ENCODE data around the gene GPR37L1. TPM values are rescaled to one million over a fixed set of nuclear protein-coding genes. Genes with fewer than 3 reads are reported as not detected.
"Not testable (repeated sequence)": the region's sequence is repeated elsewhere in the genome, so short reads cannot be mapped to it uniquely, and the experiment has no call there.

GPR37L1 gene
- total RNA-seq, 1 experiment from 2014 or later: 0.05 TPM

DNA sequence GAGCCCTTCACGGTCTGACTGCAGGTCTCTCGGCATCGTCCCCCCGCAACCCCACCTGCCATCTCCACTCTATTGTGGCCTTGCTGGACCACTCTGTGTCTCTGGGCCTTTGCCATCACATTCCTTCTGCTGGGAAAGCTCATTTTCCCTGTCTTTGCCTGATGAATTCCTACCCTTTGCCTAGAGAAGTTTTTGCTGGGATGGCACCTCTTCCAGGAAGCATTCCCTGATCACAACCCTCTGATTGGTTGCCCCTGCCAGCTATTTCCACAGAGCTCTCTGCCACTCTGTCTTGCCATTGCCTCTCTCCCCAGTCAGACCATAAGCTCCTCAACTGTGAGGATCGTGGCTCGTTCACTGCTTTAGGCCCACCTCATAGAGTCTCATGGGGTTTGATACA lies 28.9 kb upstream of the GPR37L1 start:
- Histone ChIP-seq H3K27ac (no peak overlapping the region), H3K27me3 (replicated peaks) (no peaks in the 10 kb centered on the region), H3K4me1 (replicated peaks) (no peaks in the 10 kb centered on the region), H3K36me3 (no peaks in the 10 kb centered on the region), H3K9me3 (replicated peaks) (no peaks in the 10 kb centered on the region), H3K4me3 (no peak overlapping the region)
- no peak for DNase-seq (ENCODE audit: low read depth in 1 of 2, low spot score in 2 of 2)

DNA sequence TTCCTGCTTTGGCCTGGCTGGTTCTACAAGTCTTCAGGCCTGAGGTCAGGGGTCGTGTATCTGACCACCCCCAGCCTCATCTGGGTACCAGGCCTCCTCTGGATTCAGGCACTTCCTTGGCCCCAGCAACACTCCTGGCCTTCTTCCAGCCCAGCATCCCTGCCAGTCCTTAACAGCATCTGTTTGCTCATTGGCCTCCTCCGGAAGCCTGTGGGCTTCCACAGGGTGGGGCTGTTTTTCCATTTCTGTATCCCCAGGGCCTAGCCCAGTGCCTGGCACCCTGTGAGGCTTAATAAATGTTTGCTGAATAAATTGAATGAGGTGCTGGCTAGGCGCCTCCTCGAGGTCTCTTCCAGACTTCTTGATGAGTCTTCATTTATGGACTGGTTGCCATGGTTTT lies 21.5 kb upstream of the GPR37L1 start:
- no peak overlapping the region for H3K27ac ChIP-seq
- DNase-seq (ENCODE audit: low read depth in 1 of 2, low spot score in 2 of 2): no peak
- no peaks in the 10 kb centered on the region for H3K27me3 ChIP-seq (replicated peaks)
- H3K9me3 ChIP-seq (replicated peaks): no peaks in the 10 kb centered on the region
- H3K36me3 ChIP-seq: no peaks in the 10 kb centered on the region
- no peak overlapping the region for H3K4me3 ChIP-seq
- peaks cover 15% of the 10 kb centered on the region for H3K4me1 ChIP-seq (replicated peaks)

DNA sequence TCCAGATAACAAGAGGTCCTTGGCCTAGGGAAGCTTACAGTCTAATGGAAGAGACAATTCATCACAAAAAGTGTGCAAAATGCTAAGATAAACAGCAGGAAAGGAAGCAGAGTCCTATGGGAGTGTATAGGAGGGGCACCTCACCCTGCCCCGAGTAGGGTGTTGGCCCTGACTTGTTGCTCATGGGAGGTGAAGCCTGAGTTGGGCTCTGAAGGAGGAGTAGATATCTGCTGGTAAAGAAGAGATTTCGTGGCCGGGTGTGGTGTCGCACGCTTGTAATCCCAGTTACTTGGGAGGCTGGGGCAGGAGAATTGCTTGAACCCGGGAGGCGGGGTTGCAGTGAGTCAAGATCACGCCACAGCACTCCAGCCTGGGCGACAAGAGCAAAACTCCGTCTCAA lies 18.6 kb upstream of the GPR37L1 start:
- Histone ChIP-seq H3K4me1 (replicated peaks) (peaks cover 19% of the 10 kb centered on the region), H3K27me3 (replicated peaks) (no peaks in the 10 kb centered on the region), H3K9me3 (replicated peaks) (no peaks in the 10 kb centered on the region), H3K36me3 (no peaks in the 10 kb centered on the region), H3K27ac (no peak overlapping the region), H3K4me3 (no peak overlapping the region)
- no peak for DNase-seq (ENCODE audit: low read depth in 1 of 2, low spot score in 2 of 2)

DNA sequence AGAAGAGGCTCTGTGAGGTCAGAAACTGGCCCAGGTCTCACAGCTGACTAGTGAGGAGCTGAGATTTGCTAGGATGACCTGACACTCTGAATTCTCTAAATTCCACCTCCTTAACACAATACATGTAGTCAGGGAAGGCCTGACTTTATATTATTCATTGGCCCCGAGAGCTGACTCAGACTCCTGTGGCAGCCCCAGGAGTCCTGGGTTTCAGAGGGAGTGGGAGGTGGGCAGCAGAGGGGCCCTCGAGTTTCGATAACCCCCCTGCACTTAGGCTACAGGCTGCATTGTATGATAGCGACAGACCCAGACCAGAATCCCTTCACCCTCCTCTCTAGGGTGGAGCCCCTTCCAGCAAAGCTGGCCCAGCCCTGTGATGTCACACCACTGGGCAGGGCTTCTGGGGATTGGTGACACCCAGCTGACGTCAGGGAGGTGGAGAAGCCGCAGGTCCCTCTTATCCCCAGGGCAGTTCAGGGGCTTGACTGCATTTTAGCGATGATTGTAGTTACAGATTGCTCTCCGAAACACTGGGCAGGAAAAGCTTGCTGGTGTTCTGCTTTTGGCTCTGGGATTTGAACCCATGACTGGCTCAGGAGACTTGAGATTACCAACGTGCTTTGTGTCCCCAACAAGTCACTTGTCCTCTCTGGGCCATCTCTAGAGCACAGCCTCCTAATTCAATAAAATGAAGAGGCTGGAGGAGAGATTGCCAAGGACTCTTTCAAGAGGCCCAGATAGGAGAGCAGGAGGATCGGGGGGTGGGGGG lies 17.0 kb upstream of the GPR37L1 start:
- no peaks in the 10 kb centered on the region for H3K36me3 ChIP-seq
- peak overlapping the region; percentile 55 for H3K27ac ChIP-seq
- peaks cover 19% of the 10 kb centered on the region for H3K4me1 ChIP-seq (replicated peaks)
- no peak overlapping the region for H3K4me3 ChIP-seq
- no peaks in the 10 kb centered on the region for H3K9me3 ChIP-seq (replicated peaks)
- H3K27me3 ChIP-seq (replicated peaks): no peaks in the 10 kb centered on the region
- peak; percentile 67 to 87 for DNase-seq (ENCODE audit: low read depth in 1 of 2, low spot score in 2 of 2)

- peaks cover 19% of the 10 kb centered on the region for H3K4me1 ChIP-seq (replicated peaks)
- H3K9me3 ChIP-seq (replicated peaks): no peaks in the 10 kb centered on the region
- no peaks in the 10 kb centered on the region for H3K27me3 ChIP-seq (replicated peaks)
- no peak overlapping the region for H3K4me3 ChIP-seq
- DNase-seq (ENCODE audit: low read depth in 1 of 2, low spot score in 2 of 2): no peak
- no peaks in the 10 kb centered on the region for H3K36me3 ChIP-seq
- no peak overlapping the region for H3K27ac ChIP-seq
These were observed 16.1 kb upstream of the GPR37L1 start for GRCh38 chr1:202106340-202107254.

DNA sequence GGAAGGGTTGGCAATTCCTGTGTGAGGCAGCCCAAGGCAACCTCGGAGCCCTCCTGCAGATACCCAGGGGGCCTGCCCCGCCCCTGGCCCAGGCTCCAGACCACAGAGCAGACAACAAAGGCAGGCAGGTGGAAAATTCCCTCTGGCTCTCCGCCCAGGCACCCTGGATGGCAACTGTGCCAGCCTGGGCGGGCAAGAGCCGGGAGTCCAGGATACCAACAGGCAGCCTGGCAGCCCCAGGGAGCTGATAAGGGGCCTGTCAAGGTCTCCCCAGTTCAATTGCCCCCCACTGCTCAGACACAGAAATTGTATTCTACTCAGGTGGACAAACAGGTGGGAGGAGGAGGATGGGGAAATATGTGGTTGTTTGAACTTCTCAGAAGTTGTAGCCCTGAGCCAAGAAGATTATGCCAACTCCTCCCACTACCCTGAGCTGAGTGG lies 15.4 kb upstream of the GPR37L1 start:
- DNase-seq (ENCODE audit: low read depth in 1 of 2, low spot score in 2 of 2): no peak
- H3K4me1 ChIP-seq (replicated peaks): peaks cover 19% of the 10 kb centered on the region
- H3K27ac ChIP-seq: no peak overlapping the region
- H3K9me3 ChIP-seq (replicated peaks): no peaks in the 10 kb centered on the region
- no peak overlapping the region for H3K4me3 ChIP-seq
- H3K27me3 ChIP-seq (replicated peaks): no peaks in the 10 kb centered on the region
- H3K36me3 ChIP-seq: no peaks in the 10 kb centered on the region

GRCh38 chr1:202107801-202108731 lies 14.7 kb upstream of the GPR37L1 start:
- DNase-seq (ENCODE audit: low read depth in 1 of 2, low spot score in 2 of 2): no peak
- no peaks in the 10 kb centered on the region for H3K36me3 ChIP-seq
- H3K9me3 ChIP-seq (replicated peaks): no peaks in the 10 kb centered on the region
- H3K27ac ChIP-seq: no peak overlapping the region
- no peaks in the 10 kb centered on the region for H3K27me3 ChIP-seq (replicated peaks)
- peaks cover 24% of the 10 kb centered on the region for H3K4me1 ChIP-seq (replicated peaks)
- H3K4me3 ChIP-seq: no peak overlapping the region

DNA sequence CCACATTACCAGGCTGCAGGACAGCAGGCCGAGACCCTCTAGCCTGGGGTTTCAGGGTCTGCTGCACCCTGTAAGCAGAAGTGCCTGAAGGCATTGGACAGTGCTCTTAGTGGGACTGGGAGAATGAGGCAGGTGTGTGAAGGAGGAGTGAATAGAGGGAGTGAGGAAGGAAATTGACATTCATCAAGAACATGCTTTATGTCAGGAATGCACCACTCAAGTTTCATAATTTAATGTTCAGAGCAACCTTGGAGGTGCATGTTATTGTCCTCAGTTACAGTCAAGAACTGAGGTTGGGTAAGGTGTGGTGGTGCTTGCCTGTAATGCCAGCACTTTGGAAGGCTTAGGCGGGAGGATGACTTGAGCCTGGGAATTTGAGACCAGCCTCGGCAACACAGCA lies 11.7 kb upstream of the GPR37L1 start:
- H3K4me1 ChIP-seq (replicated peaks): peaks cover 20% of the 10 kb centered on the region
- no peak overlapping the region for H3K4me3 ChIP-seq
- H3K36me3 ChIP-seq: no peaks in the 10 kb centered on the region
- no peak overlapping the region for H3K27ac ChIP-seq
- no peaks in the 10 kb centered on the region for H3K9me3 ChIP-seq (replicated peaks)
- no peaks in the 10 kb centered on the region for H3K27me3 ChIP-seq (replicated peaks)
- DNase-seq (ENCODE audit: low read depth in 1 of 2, low spot score in 2 of 2): no peak

- H3K9me3 ChIP-seq (replicated peaks); DNase-seq (ENCODE audit: low read depth in 1 of 2, low spot score in 2 of 2); H3K27ac ChIP-seq; H3K4me3 ChIP-seq; H3K27me3 ChIP-seq (replicated peaks); H3K36me3 ChIP-seq: not testable (repeated sequence)
- peaks cover 14% of the 10 kb centered on the region for H3K4me1 ChIP-seq (replicated peaks)
These were observed 11.1 kb upstream of the GPR37L1 start for GRCh38 chr1:202111589-202111988.

- Histone ChIP-seq H3K27me3 (replicated peaks) (no peaks in the 10 kb centered on the region), H3K4me3 (no peak overlapping the region), H3K27ac (no peak overlapping the region), H3K36me3 (no peaks in the 10 kb centered on the region), H3K9me3 (replicated peaks) (no peaks in the 10 kb centered on the region), H3K4me1 (replicated peaks) (peaks cover 16% of the 10 kb centered on the region)
- no peak for DNase-seq (ENCODE audit: low read depth in 1 of 2, low spot score in 2 of 2)
These were observed 9.6 kb upstream of the GPR37L1 start for GRCh38 chr1:202112859-202113689.

GRCh38 chr1:202113690-202114300 lies 8.9 kb upstream of the GPR37L1 start:
- Histone ChIP-seq H3K4me3 (no peak overlapping the region), H3K27ac (no peak overlapping the region), H3K27me3 (replicated peaks) (no peaks in the 10 kb centered on the region), H3K4me1 (replicated peaks) (peaks cover 24% of the 10 kb centered on the region), H3K36me3 (no peaks in the 10 kb centered on the region), H3K9me3 (replicated peaks) (no peaks in the 10 kb centered on the region)
- DNase-seq (ENCODE audit: low read depth in 1 of 2, low spot score in 2 of 2): no peak

GRCh38 chr1:202116287-202116686 lies 6.4 kb upstream of the GPR37L1 start:
- no peak for DNase-seq (ENCODE audit: low read depth in 1 of 2, low spot score in 2 of 2)
- Histone ChIP-seq H3K4me3 (no peak overlapping the region), H3K27ac (no peak overlapping the region), H3K9me3 (replicated peaks) (no peaks in the 10 kb centered on the region), H3K27me3 (replicated peaks) (no peaks in the 10 kb centered on the region), H3K36me3 (no peaks in the 10 kb centered on the region), H3K4me1 (replicated peaks) (peaks cover 25% of the 10 kb centered on the region)

Measured in SJSA1 (cell line).